Hepatic stellate cell (primary cell): ENCODE measurements around the gene TBXAS1.

Experiments used
- DNase-seq: peaks from one replicate; pipeline ENCODE4 v3.0.0; 2011; ENCODE audit warnings: low spot score

The TBXAS1 gene

GRCh38 chr7:139946533-139946932 is 117.5 kb downstream of the TBXAS1 start:
- DNase-seq: no peak

- DNase-seq: no peak
Measured at GRCh38 chr7:139947021-139947420, 118.0 kb downstream of the TBXAS1 start.

GRCh38 chr7:139948167-139948566 is 119.1 kb downstream of the TBXAS1 start:
- DNase-seq: no peak

- DNase-seq: no peak
Measured at GRCh38 chr7:139948587-139949335, 119.7 kb downstream of the TBXAS1 start.

- no peak for DNase-seq
Measured at GRCh38 chr7:139949629-139950028, 120.6 kb downstream of the TBXAS1 start.

- no peak for DNase-seq
Measured at GRCh38 chr7:139950881-139951525, 121.9 kb downstream of the TBXAS1 start.

GRCh38 chr7:139953229-139953628 is 124.2 kb downstream of the TBXAS1 start:
- DNase-seq: no peak

- no peak for DNase-seq
Measured at GRCh38 chr7:139955109-139955820, 126.2 kb downstream of the TBXAS1 start.

GRCh38 chr7:139958599-139959284 is 129.7 kb downstream of the TBXAS1 start:
- no peak for DNase-seq

GRCh38 chr7:139959285-139959628 is 130.2 kb downstream of the TBXAS1 start:
- no peak for DNase-seq

- no peak for DNase-seq
Measured at GRCh38 chr7:139959718-139960117, 130.7 kb downstream of the TBXAS1 start.

GRCh38 chr7:139960157-139960556 is 131.1 kb downstream of the TBXAS1 start:
- no peak for DNase-seq

- no peak for DNase-seq
Measured at GRCh38 chr7:139965942-139966628, 137.0 kb downstream of the TBXAS1 start.

GRCh38 chr7:139966949-139967348 is 137.9 kb downstream of the TBXAS1 start:
- DNase-seq: no peak

- no peak for DNase-seq
Measured at GRCh38 chr7:139968931-139969330, 139.9 kb downstream of the TBXAS1 start.

- no peak for DNase-seq
Measured at GRCh38 chr7:139972029-139972428, 143.0 kb downstream of the TBXAS1 start.

GRCh38 chr7:139973101-139974050 is 144.3 kb downstream of the TBXAS1 start:
- DNase-seq: no peak

- DNase-seq: no peak
Measured at GRCh38 chr7:139974179-139974811, 145.2 kb downstream of the TBXAS1 start.

- no peak for DNase-seq
Measured at GRCh38 chr7:139976055-139976837, 147.2 kb downstream of the TBXAS1 start.
